HG02884 (cell line): ENCODE measurements around the gene PKN3.
"Not testable (repeated sequence)": the region's sequence is repeated elsewhere in the genome, so short reads cannot be mapped to it uniquely, and the experiment has no call there.

Source experiments
- ATAC-seq: cut with Tn5 transposase; IDR thresholded peaks from one replicate; pipeline ENCODE4 v1.9.1; 2021; ENCODE audit warnings: mild to moderate bottlenecking, moderate library complexity; ENCODE audit not compliant: unreplicated experiment

Gene PKN3

GRCh38 chr9:128690684-128691034 is 11.6 kb upstream of the PKN3 start:
- no peak for ATAC-seq

DNA sequence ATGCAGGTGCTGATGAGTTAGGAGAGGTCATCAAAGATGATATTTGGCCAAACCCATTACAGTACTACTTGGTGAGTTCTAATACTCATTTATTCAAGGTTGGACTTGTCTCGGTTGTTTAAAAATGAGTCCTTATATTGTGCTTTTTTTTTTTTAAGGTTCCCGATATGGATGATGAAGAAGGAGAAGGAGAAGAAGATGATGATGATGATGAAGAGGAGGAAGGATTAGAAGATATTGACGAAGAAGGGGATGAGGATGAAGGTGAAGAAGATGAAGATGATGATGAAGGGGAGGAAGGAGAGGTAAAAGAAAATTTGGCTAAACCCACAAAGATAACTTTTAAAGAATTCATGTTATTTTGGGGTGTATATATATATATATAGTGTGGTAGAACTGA is 8.6 kb upstream of the PKN3 start:
- ATAC-seq, result not testable (repeated sequence)

- ATAC-seq, result no peak
These were observed 8.0 kb upstream of the PKN3 start for GRCh38 chr9:128694344-128694743.

GRCh38 chr9:128696923-128697707 is 5.2 kb upstream of the PKN3 start:
- no peak for ATAC-seq

DNA sequence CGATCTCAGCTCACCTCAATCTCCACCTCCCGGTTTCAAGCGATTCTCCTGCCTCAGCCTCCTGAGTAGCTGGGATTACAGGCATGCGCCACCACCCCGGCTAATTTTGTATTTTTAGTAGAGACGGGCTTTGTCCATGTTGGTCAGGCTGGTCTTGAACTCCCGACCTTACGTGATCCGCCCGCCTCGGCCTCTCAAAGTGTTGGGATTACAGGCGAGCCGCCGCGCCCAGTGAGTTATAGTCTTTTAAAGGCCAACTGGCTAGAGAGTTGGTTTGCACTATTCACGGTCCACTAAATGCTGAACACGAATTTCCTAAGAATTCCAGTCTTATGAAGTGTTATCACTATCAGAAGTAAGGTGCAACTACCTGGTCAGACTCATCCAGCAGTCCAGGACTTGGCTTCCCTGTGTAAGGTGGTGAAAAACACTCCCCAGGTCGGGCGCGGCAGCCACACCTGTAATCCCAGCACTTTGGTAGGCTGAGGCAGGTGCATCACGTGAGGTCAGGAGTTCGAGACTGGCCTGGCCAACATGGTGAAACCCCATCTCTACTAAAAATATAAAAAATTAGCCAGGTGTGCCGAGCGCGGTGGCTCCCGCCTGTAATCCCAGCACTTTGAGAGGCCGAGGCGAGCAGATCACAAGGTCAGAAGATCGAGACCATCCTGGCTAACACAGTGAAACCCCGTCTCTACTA is 3.1 kb upstream of the PKN3 start:
- not testable (repeated sequence) for ATAC-seq

DNA sequence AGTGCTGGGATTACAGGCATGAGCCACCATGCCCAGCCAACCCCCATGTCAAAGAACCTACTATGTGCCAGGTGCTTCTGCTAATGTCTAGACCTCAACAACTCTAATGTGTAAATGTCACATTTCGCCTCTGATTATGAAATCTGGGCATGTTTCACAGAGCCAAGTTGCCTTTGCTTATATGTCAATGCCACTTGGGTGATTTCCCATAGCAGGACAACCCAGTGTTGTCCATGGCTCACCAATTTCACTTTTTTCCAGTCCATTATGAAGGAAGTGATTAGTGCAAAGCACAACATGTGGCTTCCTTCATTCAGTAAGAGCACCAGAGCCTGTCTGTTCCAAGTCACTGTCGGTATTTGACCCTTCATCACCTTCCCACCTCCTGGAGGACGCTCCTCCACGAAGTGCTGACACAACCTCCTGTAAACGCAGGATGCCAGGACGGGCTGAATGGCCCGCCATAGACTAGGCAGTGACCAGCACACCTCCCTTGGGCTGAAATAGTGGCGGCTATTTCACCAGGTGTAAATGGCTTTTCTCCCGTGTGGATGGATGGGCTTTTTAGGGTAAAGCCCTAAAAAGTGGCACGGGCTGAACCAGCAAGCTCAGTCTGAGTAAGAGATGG is 962 bp upstream of the PKN3 start:
- ATAC-seq, result no peak

DNA sequence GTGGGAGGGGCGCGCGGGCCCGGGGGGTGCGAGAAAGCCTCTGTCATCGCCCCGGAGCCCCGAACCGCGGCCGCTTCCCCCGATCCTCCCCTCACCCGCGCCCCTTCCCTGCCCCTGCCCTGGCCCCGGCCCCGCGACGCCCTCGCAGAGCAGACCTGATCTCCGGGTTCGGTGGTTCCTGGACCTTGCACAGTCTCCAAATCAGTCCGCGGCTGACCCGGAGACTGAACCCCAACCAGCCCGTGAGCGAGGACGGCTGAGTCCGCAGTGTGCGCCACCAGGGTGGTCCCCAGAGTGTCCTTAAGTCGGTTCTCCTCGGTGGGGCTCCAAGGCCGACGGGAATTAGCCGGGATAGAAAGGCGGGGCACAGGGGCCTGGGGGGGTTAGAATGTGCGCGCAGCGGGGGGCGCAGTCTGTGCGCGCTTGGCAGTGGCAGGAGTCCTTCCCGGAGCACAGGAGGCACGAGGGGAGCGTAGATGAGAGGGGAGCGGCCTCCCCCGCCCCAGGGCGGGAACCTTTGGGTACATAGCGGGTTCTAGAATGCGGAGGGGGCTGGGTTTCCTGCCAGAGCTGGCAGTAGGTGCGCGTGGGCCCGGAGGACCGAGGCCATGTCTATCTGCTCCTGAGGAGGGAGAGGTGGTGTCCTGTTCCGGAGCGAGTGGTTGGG is 779 bp downstream of the PKN3 start:
- no peak for ATAC-seq

GRCh38 chr9:128703616-128704355 is 1.5 kb downstream of the PKN3 start:
- no peak for ATAC-seq

- no peak for ATAC-seq
These were observed 2.0 kb downstream of the PKN3 start for GRCh38 chr9:128704356-128704670.

DNA sequence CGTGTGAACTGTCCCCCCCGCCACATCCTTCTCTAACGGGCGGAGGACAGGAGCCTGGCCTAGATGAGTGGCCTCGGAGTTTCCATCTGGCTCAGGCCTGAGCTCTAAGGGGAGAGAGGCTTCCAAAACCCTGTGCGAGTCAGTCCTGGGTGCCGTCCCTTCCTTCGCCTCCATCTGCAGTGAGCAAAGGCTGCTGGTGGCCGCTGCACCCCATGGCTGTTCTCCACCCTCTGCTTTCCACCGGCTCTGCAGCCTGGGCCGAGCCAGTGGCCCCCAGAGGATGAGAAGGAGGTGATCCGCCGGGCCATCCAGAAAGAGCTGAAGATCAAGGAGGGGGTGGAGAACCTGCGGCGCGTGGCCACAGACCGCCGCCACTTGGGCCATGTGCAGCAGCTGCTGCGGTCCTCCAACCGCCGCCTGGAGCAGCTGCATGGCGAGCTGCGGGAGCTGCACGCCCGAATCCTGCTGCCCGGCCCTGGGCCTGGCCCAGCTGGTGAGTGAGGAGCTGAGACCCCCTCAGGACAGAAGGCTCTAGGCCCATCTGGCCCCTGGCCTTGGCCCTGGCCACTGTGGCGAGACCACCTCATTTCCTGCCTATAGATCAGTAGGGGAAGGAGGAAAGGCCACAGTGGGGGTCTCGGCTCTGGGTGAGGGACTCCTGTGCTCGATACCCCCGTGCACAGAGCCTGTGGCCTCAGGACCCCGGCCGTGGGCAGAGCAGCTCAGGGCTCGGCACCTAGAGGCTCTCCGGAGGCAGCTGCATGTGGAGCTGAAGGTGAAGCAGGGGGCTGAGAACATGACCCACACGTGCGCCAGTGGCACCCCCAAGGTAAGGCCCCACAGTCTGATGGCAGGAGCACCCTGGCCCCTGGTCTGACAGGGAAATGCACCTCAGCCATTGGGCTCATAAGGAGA is 3.0 kb downstream of the PKN3 start:
- ATAC-seq, result no peak

DNA sequence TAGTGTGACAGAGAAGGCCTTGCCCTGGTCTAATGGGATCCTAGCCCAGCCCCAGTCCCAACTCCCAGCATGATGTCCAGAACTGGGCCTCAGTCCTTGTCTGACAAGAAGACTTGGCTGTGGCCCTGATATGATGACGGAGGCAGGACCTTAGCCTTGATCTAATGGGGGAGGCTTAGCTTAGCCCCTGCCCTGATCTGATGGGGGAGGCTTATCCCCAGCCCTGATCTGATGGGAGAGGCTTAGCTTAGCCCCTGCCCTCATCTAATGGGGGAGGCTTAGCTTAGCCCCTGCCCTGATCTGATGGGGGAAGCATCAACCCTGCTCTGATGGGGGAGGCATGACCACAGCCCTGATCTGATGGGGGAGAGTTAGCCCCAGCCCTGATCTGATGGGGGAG is 3.7 kb downstream of the PKN3 start:
- no peak for ATAC-seq

DNA sequence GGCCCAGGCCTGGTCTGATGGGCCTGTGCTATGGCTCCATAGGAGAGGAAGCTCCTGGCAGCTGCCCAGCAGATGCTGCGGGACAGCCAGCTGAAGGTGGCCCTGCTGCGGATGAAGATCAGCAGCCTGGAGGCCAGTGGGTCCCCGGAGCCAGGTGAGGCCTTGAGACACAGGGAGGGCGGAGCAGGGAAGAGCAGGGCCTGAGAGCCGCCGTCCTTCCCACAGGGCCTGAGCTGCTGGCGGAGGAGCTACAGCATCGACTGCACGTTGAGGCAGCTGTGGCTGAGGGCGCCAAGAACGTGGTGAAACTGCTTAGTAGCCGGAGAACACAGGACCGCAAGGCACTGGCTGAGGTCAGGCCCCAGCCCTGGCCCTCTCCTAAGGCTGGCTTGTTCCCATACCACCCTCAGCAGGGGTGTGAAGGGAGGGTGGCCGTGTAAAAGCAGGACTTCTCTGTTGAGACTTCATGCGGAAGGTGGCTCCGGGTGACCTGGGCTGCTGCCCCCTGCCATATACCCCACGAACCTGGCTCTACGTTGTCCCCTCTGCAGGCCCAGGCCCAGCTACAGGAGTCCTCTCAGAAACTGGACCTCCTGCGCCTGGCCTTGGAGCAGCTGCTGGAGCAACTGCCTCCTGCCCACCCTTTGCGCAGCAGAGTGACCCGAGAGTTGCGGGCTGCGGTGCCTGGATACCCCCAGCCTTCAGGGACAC is 4.5 kb downstream of the PKN3 start:
- ATAC-seq, result no peak

- no peak for ATAC-seq
These were observed 5.1 kb downstream of the PKN3 start for GRCh38 chr9:128707446-128707845.

GRCh38 chr9:128712451-128713410 is 10.4 kb downstream of the PKN3 start:
- ATAC-seq, result no peak

DNA sequence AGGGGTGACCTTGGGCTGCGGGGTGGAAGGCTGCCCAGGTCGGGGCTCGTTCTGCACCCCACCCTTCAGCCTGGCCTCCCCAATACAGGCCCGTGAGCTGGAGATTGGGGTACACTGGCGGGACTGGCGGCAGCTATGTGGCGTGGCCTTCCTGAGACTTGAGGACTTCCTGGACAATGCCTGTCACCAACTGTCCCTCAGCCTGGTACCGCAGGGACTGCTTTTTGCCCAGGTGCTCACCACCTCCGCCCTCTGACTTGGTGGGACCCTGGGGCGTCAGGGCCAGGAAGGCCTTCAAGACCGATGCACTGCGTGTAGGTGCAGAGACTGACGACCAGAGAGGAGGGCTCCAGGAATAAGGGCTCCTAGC is 11.1 kb downstream of the PKN3 start:
- no peak for ATAC-seq

DNA sequence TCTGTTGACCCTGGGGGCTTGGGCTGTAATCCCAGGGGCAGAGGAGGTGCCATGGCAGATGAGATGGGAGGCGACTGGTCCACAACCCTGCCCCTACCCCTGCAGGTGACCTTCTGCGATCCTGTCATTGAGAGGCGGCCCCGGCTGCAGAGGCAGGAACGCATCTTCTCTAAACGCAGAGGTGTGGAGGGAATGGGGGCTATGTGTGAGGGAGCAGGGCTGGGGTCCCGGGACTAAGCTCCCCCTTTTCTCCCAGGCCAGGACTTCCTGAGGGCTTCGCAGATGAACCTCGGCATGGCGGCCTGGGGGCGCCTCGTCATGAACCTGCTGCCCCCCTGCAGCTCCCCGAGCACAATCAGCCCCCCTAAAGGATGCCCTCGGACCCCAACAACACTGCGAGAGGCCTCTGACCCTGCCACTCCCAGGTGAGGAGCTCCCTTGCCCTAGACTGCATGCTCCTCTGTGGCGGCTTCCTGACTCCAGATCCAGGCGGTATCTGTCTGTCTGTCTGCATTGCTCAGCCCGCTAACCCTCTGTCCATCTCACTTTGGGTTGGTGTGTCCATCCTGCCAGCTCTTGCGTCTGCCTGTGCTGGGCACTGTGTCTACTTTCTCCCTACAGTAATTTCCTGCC is 11.8 kb downstream of the PKN3 start:
- no peak for ATAC-seq

DNA sequence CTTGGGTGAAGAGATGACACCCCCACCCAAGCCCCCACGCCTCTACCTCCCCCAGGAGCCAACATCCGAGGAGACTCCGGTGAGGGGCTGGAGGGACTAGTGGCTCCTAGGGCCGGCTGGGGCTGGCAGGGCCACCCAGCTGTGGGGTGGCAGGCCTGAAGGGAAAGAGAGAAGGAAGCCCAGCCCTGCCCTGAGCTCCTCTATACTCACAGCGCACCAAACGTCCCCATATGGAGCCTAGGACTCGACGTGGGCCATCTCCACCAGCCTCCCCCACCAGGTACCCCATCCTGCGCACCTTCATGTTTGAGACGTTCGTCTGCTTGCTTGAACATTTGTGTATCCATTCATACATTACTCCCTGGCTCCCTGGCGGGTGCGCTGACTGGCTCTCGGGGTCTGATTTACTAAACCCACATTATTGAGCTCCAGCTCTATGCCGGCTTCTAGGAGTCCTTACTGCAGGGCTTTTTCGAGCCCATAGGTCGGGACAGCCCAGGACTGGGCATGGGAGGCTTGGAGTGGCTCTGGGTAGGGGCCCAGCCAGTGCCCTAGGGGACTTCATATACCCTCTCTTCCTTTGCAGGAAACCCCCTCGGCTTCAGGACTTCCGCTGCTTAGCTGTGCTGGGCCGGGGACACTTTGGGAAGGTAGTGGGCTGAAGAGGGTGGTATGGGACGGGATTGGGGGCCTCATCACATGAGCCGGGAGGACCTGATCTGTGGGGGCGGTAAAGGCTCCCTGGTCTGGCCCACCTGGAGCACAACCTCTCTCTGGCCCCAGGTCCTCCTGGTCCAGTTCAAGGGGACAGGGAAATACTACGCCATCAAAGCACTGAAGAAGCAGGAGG is 12.5 kb downstream of the PKN3 start:
- no peak for ATAC-seq
